GM12878 (cell line): ENCODE measurements around the gene HMGXB3. TPM values are rescaled to one million over a fixed set of nuclear protein-coding genes. Genes with fewer than 3 reads are reported as not detected.

Source experiments
- ATF3 ChIP-seq: IDR thresholded peaks from 2 replicates; pipeline ENCODE4 v1.6.1; 2011; ENCODE audit warnings: low read depth, mild to moderate bottlenecking, low read length, moderate library complexity, borderline replicate concordance; ENCODE audit errors: extremely low read depth
- BCL3 ChIP-seq: IDR thresholded peaks from 2 replicates; pipeline ENCODE4 v1.6.1; 2011; ENCODE audit warnings: borderline replicate concordance, low read depth, mild to moderate bottlenecking, moderate library complexity, low read length; ENCODE audit not compliant: insufficient read depth, poor library complexity, severe bottlenecking
- CBFB ChIP-seq: IDR thresholded peaks from 2 replicates; pipeline ENCODE4 v1.6.1; 2016; ENCODE audit warnings: antibody characterized with exemption, low read depth
- CUX1 ChIP-seq: IDR thresholded peaks from 2 replicates; pipeline ENCODE4 v1.6.1; 2012; ENCODE audit warnings: improper control_type of control experiment, low read depth, low read length; ENCODE audit not compliant: insufficient replicate concordance
- ESRRA ChIP-seq: IDR thresholded peaks from 2 replicates; pipeline ENCODE4 v1.6.1; 2012; ENCODE audit warnings: mild to moderate bottlenecking, low read length, improper control_type of control experiment
- HDGF ChIP-seq: fragments of 450-650 bp; IDR thresholded peaks from 2 replicates; pipeline ENCODE4 v1.6.1; 2016; ENCODE audit warnings: antibody characterized with exemption
- IKZF1 ChIP-seq: fragments of 450-650 bp; conservative IDR thresholded peaks from 2 replicates; pipeline ENCODE4 v1.6.1; 2017; ENCODE audit warnings: antibody characterized with exemption, mild to moderate bottlenecking
- IRF3 ChIP-seq: fragments of 450-650 bp; IDR thresholded peaks from 2 replicates; pipeline ENCODE4 v1.6.1; 2014; ENCODE audit warnings: mild to moderate bottlenecking
- IRF5 ChIP-seq: fragments of 450-650 bp; IDR thresholded peaks from 2 replicates; pipeline ENCODE4 v1.6.1; 2017; ENCODE audit warnings: borderline replicate concordance
- KLF5 ChIP-seq: fragments of 450-650 bp; IDR thresholded peaks from 2 replicates; pipeline ENCODE4 v1.6.1; 2014; ENCODE audit warnings: mild to moderate bottlenecking; ENCODE audit not compliant: partially characterized antibody
- MTA2 ChIP-seq: fragments of 450-650 bp; IDR thresholded peaks from 2 replicates; pipeline ENCODE4 v1.6.1; 2016; ENCODE audit warnings: low read depth, mild to moderate bottlenecking, moderate library complexity
- POU2F2 ChIP-seq: IDR thresholded peaks from 3 replicates; pipeline ENCODE4 v1.6.1; 2011; ENCODE audit warnings: low read depth, mild to moderate bottlenecking, low read length, borderline replicate concordance
- RCOR1 ChIP-seq: conservative IDR thresholded peaks from 2 replicates; pipeline ENCODE4 v1.6.1; 2012; ENCODE audit warnings: low read depth, low read length, improper control_type of control experiment
- SMC3 ChIP-seq: IDR thresholded peaks from 2 replicates; pipeline ENCODE4 v1.6.1; 2011; ENCODE audit warnings: low read length, improper control_type of control experiment, borderline replicate concordance
- SUPT20H ChIP-seq: IDR thresholded peaks from 2 replicates; pipeline ENCODE4 v1.6.1; 2011; ENCODE audit warnings: low read depth, mild to moderate bottlenecking, low read length, moderate library complexity, borderline replicate concordance; ENCODE audit not compliant: control insufficient read depth
- USF1 ChIP-seq: IDR thresholded peaks from 2 replicates; pipeline ENCODE4 v1.6.1; 2011; ENCODE audit warnings: borderline replicate concordance, low read depth, mild to moderate bottlenecking, moderate library complexity, mixed read lengths, low read length; ENCODE audit not compliant: insufficient read depth; ENCODE audit errors: extremely low read length
- ZBED1 ChIP-seq: IDR thresholded peaks from 2 replicates; pipeline ENCODE4 v1.6.1; 2016; ENCODE audit warnings: borderline replicate concordance
- ZNF274 ChIP-seq: IDR thresholded peaks from one replicate; pipeline ENCODE4 v1.8.0; 2011; ENCODE audit not compliant: insufficient read length, insufficient read depth
- polyA plus RNA-seq, 11 experiments: library from polyadenylated mRNA; depleted of rRNA in 4 of 11; unstranded in 6 of 11; stranded (reverse) in 5 of 11; fragments of >200 nt; fragmentation: Nextera tagmentation in 4 of 11; fragmentation: Illumina TruSeq in 1 of 11; extraction: Ambion mirVana in 4 of 11; extraction: Trizol in 1 of 11; gene quantifications; 1 replicate in 1 of 11; 2 replicates in 10 of 11; pipeline versions ENCODE4 v1.2.1 to v1.2.3, GENCODE V29; 2011 to 2016; ENCODE audit warnings: inconsistent platforms in 2 of 11, missing spikeins in 2 of 11, low read depth in 1 of 11
- total RNA-seq, 4 experiments: library from RNA; depleted of rRNA in 3 of 4; stranded (reverse); fragments of >200 nt in 3 of 4; fragmentation: Illumina TruSeq in 1 of 4; extraction: Trizol in 1 of 4; gene quantifications; 2 replicates each; pipeline versions ENCODE4 v1.2.1 to v1.2.3, GENCODE V29; 2013 to 2021

Gene HMGXB3
- total and polyA plus RNA-seq, 10 of the 15 experiments (the other 5 are each of a cell fraction or from before 2014, with no cell fraction given), result 1.00 to 42.2 (median 28.1) TPM

GRCh38 chr5:149959406-149960236 is 40.9 kb upstream of the HMGXB3 start (continued):
- no peak for TF ChIP-seq USF1
- no peak for TF ChIP-seq KLF5
- TF ChIP-seq IKZF1, result peak; percentile 28; the same call in 1 of the 2 replicates
- no peak for TF ChIP-seq IRF5
- no peak for TF ChIP-seq ZNF274
- no peak for TF ChIP-seq ATF3
- TF ChIP-seq CUX1, result no peak
- no peak; the same call in 1 of the 2 replicates for TF ChIP-seq HDGF
- TF ChIP-seq MTA2, result no peak
- TF ChIP-seq POU2F2, result no peak
- 0 out of 2 replicates have a peak, but pooled peaks have one; percentile 29 for TF ChIP-seq ZBED1
- TF ChIP-seq BCL3, result no peak
- TF ChIP-seq ESRRA, result no peak
- no peak for TF ChIP-seq RCOR1
- TF ChIP-seq SUPT20H, result no peak
- TF ChIP-seq SMC3, result peak; percentile 22; the same call in 1 of the 2 replicates
- TF ChIP-seq IRF3, result no peak
- no peak for TF ChIP-seq CBFB
